Adipocyte (in vitro differentiated cells): ENCODE measurements around the gene UBD.

Experiments
- DNase-seq: peaks from one replicate; pipeline ENCODE4 v3.0.0-alpha.2; 2015; ENCODE audit warnings: low read depth
- H3K27me3 ChIP-seq: replicated peaks from 2 replicates; pipeline ENCODE4 v1.7.0; 2013; ENCODE audit warnings: mild to moderate bottlenecking, low read length, moderate library complexity; ENCODE audit not compliant: control insufficient read depth, insufficient read depth
- H3K36me3 ChIP-seq: 2 replicates; pipeline ENCODE4 v1.7.0; 2013; ENCODE audit warnings: low read length, mild to moderate bottlenecking, moderate library complexity; ENCODE audit not compliant: control insufficient read depth, insufficient read depth, severe bottlenecking
- H3K4me1 ChIP-seq: 2 replicates; pipeline ENCODE4 v1.7.0; 2013; ENCODE audit warnings: mild to moderate bottlenecking, low read length, moderate library complexity; ENCODE audit not compliant: control insufficient read depth, insufficient read depth
- H3K4me3 ChIP-seq: 2 replicates; pipeline ENCODE4 v1.7.0; 2013; ENCODE audit warnings: mild to moderate bottlenecking, low read length, moderate library complexity
- H3K9ac ChIP-seq: 2 replicates; pipeline ENCODE4 v1.7.0; 2013; ENCODE audit warnings: mild to moderate bottlenecking, low read length, moderate library complexity
- H3K9me3 ChIP-seq: 2 replicates; pipeline ENCODE4 v1.7.0; 2013; ENCODE audit warnings: mild to moderate bottlenecking, low read length, moderate library complexity; ENCODE audit not compliant: control insufficient read depth

UBD gene

GRCh38 chr6:29590218-29590808 is 30.8 kb upstream of the UBD start:
- Histone ChIP-seq H3K36me3 (no peaks in the 10 kb centered on the region), H3K4me1 (no peaks in the 10 kb centered on the region), H3K4me3 (no peak overlapping the region), H3K27me3 (peaks cover 19% of the 10 kb centered on the region), H3K9ac (no peak overlapping the region), H3K9me3 (no peaks in the 10 kb centered on the region)
- no peak for DNase-seq

GRCh38 chr6:29589423-29590048 is 30.0 kb upstream of the UBD start:
- Histone ChIP-seq H3K4me3 (no peak overlapping the region), H3K9me3 (no peaks in the 10 kb centered on the region), H3K27me3 (peaks cover 22% of the 10 kb centered on the region), H3K4me1 (no peaks in the 10 kb centered on the region), H3K9ac (no peak overlapping the region), H3K36me3 (no peaks in the 10 kb centered on the region)
- DNase-seq: peak; percentile 75

- DNase-seq: no peak
- H3K9me3 ChIP-seq: no peaks in the 10 kb centered on the region
- H3K36me3 ChIP-seq: no peaks in the 10 kb centered on the region
- H3K9ac ChIP-seq: no peak within 1 kb of the TSS
- no peak within 1 kb of the TSS for H3K4me3 ChIP-seq
- no peaks in the 10 kb centered on the region for H3K4me1 ChIP-seq
- H3K27me3 ChIP-seq: peaks cover 24% of the 10 kb centered on the region
Measured at GRCh38 chr6:29584821-29585220, 25.3 kb upstream of the UBD start, which contains the start of gene OR2H2. OR2H2 (plus strand) TSS chr6:29585121; CDS start chr6:29587945, 2,824 bp downstream.

GRCh38 chr6:29577544-29577943 is 18.0 kb upstream of the UBD start:
- Histone ChIP-seq H3K9ac (no peak overlapping the region), H3K4me1 (no peaks in the 10 kb centered on the region), H3K27me3 (peaks cover 23% of the 10 kb centered on the region), H3K9me3 (no peaks in the 10 kb centered on the region), H3K4me3 (no peak overlapping the region), H3K36me3 (no peaks in the 10 kb centered on the region)
- DNase-seq: no peak

GRCh38 chr6:29576056-29576455 is 16.5 kb upstream of the UBD start:
- no peak overlapping the region for H3K4me3 ChIP-seq
- peaks cover 26% of the 10 kb centered on the region for H3K27me3 ChIP-seq
- no peaks in the 10 kb centered on the region for H3K36me3 ChIP-seq
- no peaks in the 10 kb centered on the region for H3K9me3 ChIP-seq
- no peaks in the 10 kb centered on the region for H3K4me1 ChIP-seq
- no peak overlapping the region for H3K9ac ChIP-seq
- no peak for DNase-seq

GRCh38 chr6:29567991-29568390 is 8.5 kb upstream of the UBD start:
- DNase-seq: peak; percentile 61
- no peaks in the 10 kb centered on the region for H3K36me3 ChIP-seq
- no peak overlapping the region for H3K4me3 ChIP-seq
- H3K27me3 ChIP-seq: peaks cover 14% of the 10 kb centered on the region
- H3K9me3 ChIP-seq: no peaks in the 10 kb centered on the region
- no peaks in the 10 kb centered on the region for H3K4me1 ChIP-seq
- H3K9ac ChIP-seq: no peak overlapping the region

- H3K9ac ChIP-seq: no peak overlapping the region
- H3K4me1 ChIP-seq: no peaks in the 10 kb centered on the region
- H3K9me3 ChIP-seq: no peaks in the 10 kb centered on the region
- no peak for DNase-seq
- H3K36me3 ChIP-seq: no peaks in the 10 kb centered on the region
- H3K4me3 ChIP-seq: no peak overlapping the region
- peaks cover 14% of the 10 kb centered on the region for H3K27me3 ChIP-seq
Measured at GRCh38 chr6:29567541-29567940, 8.0 kb upstream of the UBD start.

- Histone ChIP-seq H3K9ac (no peak overlapping the region), H3K4me1 (no peaks in the 10 kb centered on the region), H3K4me3 (no peak overlapping the region), H3K27me3 (peaks cover 11% of the 10 kb centered on the region), H3K36me3 (no peaks in the 10 kb centered on the region), H3K9me3 (no peaks in the 10 kb centered on the region)
- DNase-seq: no peak
Measured at GRCh38 chr6:29566856-29567255, 7.3 kb upstream of the UBD start.

- Histone ChIP-seq H3K9me3 (no peaks in the 10 kb centered on the region), H3K36me3 (no peaks in the 10 kb centered on the region), H3K27me3 (peaks cover 17% of the 10 kb centered on the region), H3K4me1 (no peaks in the 10 kb centered on the region), H3K4me3 (no peak overlapping the region), H3K9ac (no peak overlapping the region)
- DNase-seq: peak; percentile 16
Measured at GRCh38 chr6:29564875-29565274, 5.3 kb upstream of the UBD start.

GRCh38 chr6:29563435-29563965 is 4.0 kb upstream of the UBD start:
- Histone ChIP-seq H3K4me3 (no peak overlapping the region), H3K9me3 (no peaks in the 10 kb centered on the region), H3K9ac (no peak overlapping the region), H3K36me3 (no peaks in the 10 kb centered on the region), H3K4me1 (no peaks in the 10 kb centered on the region), H3K27me3 (peaks cover 22% of the 10 kb centered on the region)
- DNase-seq: no peak

GRCh38 chr6:29561606-29562181 is 2.2 kb upstream of the UBD start:
- Histone ChIP-seq H3K4me3 (no peak overlapping the region), H3K27me3 (peaks cover 22% of the 10 kb centered on the region), H3K9ac (no peak overlapping the region), H3K36me3 (no peaks in the 10 kb centered on the region), H3K9me3 (no peaks in the 10 kb centered on the region), H3K4me1 (no peaks in the 10 kb centered on the region)
- DNase-seq: no peak
